Stimulated activated CD8-positive, alpha-beta memory T cell treated with anti-CD3 and anti-CD28 coated beads, Interleukin-12 subunit alpha, Interleukin-12 subunit beta, amount 100 ng/mL, for 4 hours (primary cell): ENCODE data around the gene ZNF423.

ENCODE experiments used
- DNase-seq: peaks from one replicate; pipeline ENCODE4 v3.0.0-alpha.2; 2020; ENCODE audit warnings: low read depth

Gene ZNF423

GRCh38 chr16:49491106-49491670, 364.7 kb downstream of the ZNF423 start:
- no peak for DNase-seq

GRCh38 chr16:49490321-49490705, 365.6 kb downstream of the ZNF423 start:
- no peak for DNase-seq

GRCh38 chr16:49489686-49490320, 366.1 kb downstream of the ZNF423 start:
- no peak for DNase-seq

GRCh38 chr16:49488740-49489525, 367.0 kb downstream of the ZNF423 start:
- no peak for DNase-seq

GRCh38 chr16:49488336-49488735, 367.6 kb downstream of the ZNF423 start:
- DNase-seq = no peak

GRCh38 chr16:49487746-49488145, 368.2 kb downstream of the ZNF423 start:
- DNase-seq = no peak

- DNase-seq = no peak
These were observed 369.5 kb downstream of the ZNF423 start for GRCh38 chr16:49486400-49486799.

- no peak for DNase-seq
These were observed 370.2 kb downstream of the ZNF423 start for GRCh38 chr16:49485663-49486062.

- no peak for DNase-seq
These were observed 371.0 kb downstream of the ZNF423 start for GRCh38 chr16:49484936-49485335.

- DNase-seq = no peak
These were observed 371.5 kb downstream of the ZNF423 start for GRCh38 chr16:49484451-49484849.

- no peak for DNase-seq
These were observed 372.1 kb downstream of the ZNF423 start for GRCh38 chr16:49483651-49484450.

- DNase-seq = no peak
These were observed 372.7 kb downstream of the ZNF423 start for GRCh38 chr16:49483251-49483650.

GRCh38 chr16:49482690-49483089, 373.2 kb downstream of the ZNF423 start:
- DNase-seq = no peak

- no peak for DNase-seq
These were observed 377.3 kb downstream of the ZNF423 start for GRCh38 chr16:49478616-49479015.

GRCh38 chr16:49478107-49478506, 377.8 kb downstream of the ZNF423 start:
- DNase-seq = no peak

GRCh38 chr16:49477250-49477895, 378.5 kb downstream of the ZNF423 start:
- DNase-seq = no peak

- DNase-seq = no peak
These were observed 381.2 kb downstream of the ZNF423 start for GRCh38 chr16:49474741-49475140.

GRCh38 chr16:49473773-49474172, 382.1 kb downstream of the ZNF423 start:
- no peak for DNase-seq

GRCh38 chr16:49473131-49473530, 382.8 kb downstream of the ZNF423 start:
- no peak for DNase-seq

- DNase-seq = no peak
These were observed 383.3 kb downstream of the ZNF423 start for GRCh38 chr16:49472598-49472997.

GRCh38 chr16:49471038-49471727, 384.7 kb downstream of the ZNF423 start:
- DNase-seq = no peak
